ENCODE results near the gene DRD1.
"Not testable (repeated sequence)": the region's sequence is repeated elsewhere in the genome, so short reads cannot be mapped to it uniquely, and the experiment has no call there.

Gene DRD1

GRCh38 chr5:175422058-175422457, 21.9 kb downstream of the DRD1 start:
- DNase-seq, result no peak

GRCh38 chr5:175420383-175420782, 23.6 kb downstream of the DRD1 start:
- DNase-seq, result no peak

GRCh38 chr5:175418251-175418650, 25.7 kb downstream of the DRD1 start:
- DNase-seq, result no peak

GRCh38 chr5:175417384-175417783, 26.6 kb downstream of the DRD1 start:
- DNase-seq, result no peak

GRCh38 chr5:175415303-175415702, 28.7 kb downstream of the DRD1 start:
- no peak for DNase-seq

- no peak for DNase-seq
These were observed 33.1 kb downstream of the DRD1 start for GRCh38 chr5:175410926-175411325.

- DNase-seq, result no peak
These were observed 37.7 kb downstream of the DRD1 start for GRCh38 chr5:175406300-175406699.

GRCh38 chr5:175397590-175398297, 46.2 kb downstream of the DRD1 start:
- DNase-seq, result not testable (repeated sequence)

- DNase-seq, result not testable (repeated sequence)
These were observed 48.6 kb downstream of the DRD1 start for GRCh38 chr5:175395430-175395829.

- DNase-seq, result no peak
These were observed 49.4 kb downstream of the DRD1 start for GRCh38 chr5:175394601-175395000.

- DNase-seq, result no peak
These were observed 50.1 kb downstream of the DRD1 start for GRCh38 chr5:175393897-175394296.

- DNase-seq, result no peak
These were observed 51.7 kb downstream of the DRD1 start for GRCh38 chr5:175392236-175392635.

- no peak for DNase-seq
These were observed 53.5 kb downstream of the DRD1 start for GRCh38 chr5:175390352-175391083.
